Stromal cell of bone marrow (primary cell): ENCODE data around the gene BAIAP3.

Experiments used
- DNase-seq: peaks from one replicate; pipeline ENCODE4 v3.0.0-alpha.2; 2012; ENCODE audit warnings: low read depth

Gene BAIAP3

DNA sequence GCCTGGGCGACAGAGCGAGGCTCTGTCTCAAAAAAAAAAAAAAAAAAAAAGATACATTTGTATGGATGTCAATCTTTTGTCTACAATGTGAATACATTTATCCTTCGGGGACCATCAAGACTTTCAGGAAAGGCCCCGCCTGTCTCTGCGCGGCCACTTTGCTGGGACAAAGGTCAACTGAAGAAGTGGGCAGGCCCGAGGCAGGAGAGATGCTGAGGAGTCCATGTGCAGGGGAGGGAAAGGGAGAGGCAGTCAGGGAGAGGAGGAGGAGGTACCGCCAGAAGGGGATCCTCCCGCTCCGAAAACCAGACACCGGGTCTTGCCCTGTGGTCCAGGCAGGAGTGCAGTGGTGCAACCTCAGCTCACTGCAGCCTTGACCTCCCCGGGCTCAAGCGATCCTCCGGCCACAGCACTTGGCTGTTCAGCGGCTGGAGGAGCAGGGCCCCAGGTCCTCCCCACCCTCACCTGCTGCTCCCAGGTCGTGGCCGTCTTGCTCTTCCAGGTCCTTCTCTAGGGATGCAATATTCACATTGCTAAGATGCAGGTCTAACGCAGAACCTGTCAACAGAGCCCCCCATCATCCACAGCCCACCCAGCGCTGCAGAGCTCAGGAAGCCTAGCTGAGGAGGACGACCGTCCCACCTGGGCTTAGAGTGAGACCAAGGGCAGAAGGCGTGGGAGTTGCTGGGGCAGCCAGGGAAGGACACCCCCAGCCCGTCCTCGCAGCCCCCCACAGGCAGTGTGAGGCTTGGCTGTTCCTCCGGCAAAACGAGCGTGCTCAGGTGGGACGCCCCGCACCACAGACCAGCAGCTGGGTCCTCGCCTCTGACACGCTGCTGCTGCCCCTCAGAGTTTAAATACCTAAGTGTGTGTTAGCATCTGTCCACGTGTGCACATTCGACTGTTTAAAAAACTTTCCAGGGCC, 37.9 kb downstream of the BAIAP3 start:
- no peak for DNase-seq

DNA sequence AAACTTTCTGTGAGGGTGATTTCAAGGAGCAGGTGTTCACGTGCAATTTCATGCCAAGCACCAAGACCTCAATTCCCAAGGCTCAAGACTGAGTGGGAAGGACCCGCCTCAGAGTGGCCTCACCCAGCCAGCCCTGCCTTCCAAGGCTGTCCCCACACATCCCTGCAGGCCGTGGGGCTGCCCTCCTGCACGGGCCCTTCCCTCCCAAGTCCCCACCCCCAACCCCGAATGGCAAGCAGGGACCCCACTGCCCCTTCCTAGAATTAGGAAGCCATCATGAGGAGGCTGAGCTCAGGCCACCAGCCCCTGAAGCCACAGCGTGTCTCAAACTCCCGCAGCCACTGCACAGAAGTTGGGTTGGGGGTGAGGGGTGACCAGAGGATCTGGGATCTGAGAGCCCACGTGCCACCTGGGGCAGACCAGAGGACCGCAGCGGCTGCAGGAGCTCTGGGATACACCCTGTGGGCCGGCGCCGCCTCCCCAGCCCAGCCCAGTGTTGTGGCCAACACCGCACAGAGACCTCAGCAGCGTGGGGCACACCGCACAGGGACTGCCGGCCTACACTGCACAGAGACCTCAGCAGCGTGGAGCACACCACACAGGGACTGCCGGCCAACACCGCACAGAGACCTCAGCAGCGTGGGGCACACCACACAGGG, 39.0 kb downstream of the BAIAP3 start:
- no peak for DNase-seq

DNA sequence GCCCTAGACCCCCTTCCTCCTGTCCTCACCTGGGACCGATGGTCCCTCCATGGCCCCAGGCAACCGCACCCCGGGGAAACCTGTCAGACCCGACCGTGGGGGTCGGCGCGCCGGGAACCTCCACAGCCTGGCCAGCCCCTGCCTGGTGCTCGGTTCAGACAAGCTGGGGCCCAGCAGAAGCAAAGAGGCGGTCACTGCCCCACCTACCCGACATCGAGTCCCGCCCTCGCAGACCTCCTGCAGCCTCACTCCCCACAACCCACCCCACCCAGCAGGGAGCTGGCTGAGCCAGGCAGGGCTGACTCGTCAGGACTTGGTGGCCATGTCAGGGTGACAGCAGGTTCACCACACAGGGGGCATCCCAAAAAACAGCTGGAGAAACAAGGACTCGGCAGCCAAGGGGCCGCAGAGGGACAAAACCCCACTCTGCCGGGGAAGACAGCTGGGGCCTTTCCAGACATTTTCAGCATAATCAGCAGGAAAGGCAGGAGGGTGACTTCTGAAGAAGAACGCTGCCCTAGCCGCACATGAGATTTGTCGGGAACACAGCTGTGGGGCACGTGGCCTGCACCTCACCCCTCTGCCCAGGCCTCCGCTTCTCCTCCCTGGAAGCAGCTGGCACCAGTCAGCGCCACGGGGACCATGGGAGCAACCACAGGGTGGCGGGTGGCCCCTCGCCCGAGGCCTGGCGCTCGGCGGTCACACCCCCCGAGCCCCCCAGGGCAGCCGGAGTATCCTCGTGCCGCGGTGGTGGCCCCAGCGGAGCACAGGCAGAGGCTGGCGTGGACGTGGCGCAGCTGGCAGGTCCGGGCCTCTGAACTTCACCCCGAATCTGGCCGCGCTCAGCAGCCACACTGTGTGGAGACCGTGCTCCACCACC, 41.2 kb downstream of the BAIAP3 start:
- DNase-seq = no peak

DNA sequence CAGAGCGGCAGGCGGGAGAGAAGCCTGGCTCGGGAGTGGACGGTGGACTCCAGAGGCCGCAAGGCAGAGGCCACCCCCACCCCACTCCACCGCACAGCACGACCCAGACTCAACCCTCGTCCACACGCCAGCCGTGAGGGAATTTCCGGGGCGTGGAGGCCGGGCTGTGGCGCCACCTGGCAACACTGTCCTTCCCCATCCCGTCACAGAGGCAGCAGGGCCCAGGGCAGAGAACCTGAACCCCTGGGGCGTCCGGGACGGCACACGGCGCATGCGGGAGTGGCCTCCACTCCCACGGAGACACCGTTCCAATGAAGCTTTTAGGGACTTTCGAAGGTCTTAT, 41.8 kb downstream of the BAIAP3 start:
- DNase-seq = no peak

GRCh38 chr16:1375741-1376410, 42.4 kb downstream of the BAIAP3 start:
- DNase-seq = no peak

DNA sequence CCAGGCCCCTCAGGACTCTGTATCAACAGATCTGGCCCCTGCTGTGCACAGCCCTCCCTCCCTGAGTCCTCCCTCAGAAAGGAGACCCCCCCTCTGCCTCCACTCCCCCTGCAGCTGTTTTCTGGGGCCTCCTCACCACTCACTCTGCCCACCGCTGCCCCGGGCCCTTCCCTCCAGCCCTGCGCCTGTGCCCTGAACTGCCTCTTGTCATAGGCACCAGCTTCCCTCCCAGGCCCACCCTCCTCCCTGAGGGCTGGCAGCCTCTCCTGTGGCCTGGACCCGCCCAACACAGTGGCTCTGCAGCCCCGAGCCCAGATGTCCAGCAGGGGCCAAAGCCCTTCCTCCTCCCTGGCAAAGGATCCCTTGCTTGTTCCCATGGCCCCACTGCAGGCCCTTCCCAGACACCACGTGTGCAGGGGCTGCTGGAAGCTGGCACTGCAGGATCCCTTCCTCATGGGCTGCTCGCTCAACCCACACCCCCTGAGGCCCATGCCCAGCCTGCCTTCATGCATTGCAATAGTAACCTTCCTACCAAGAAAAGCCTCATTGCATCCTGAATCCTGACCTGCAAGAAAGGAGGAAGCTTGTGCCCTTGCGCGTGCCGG, 44.1 kb downstream of the BAIAP3 start:
- no peak for DNase-seq

GRCh38 chr16:1378087-1378803, 44.8 kb downstream of the BAIAP3 start:
- no peak for DNase-seq

GRCh38 chr16:1378804-1379303, 45.4 kb downstream of the BAIAP3 start:
- peak; percentile 50 for DNase-seq

DNA sequence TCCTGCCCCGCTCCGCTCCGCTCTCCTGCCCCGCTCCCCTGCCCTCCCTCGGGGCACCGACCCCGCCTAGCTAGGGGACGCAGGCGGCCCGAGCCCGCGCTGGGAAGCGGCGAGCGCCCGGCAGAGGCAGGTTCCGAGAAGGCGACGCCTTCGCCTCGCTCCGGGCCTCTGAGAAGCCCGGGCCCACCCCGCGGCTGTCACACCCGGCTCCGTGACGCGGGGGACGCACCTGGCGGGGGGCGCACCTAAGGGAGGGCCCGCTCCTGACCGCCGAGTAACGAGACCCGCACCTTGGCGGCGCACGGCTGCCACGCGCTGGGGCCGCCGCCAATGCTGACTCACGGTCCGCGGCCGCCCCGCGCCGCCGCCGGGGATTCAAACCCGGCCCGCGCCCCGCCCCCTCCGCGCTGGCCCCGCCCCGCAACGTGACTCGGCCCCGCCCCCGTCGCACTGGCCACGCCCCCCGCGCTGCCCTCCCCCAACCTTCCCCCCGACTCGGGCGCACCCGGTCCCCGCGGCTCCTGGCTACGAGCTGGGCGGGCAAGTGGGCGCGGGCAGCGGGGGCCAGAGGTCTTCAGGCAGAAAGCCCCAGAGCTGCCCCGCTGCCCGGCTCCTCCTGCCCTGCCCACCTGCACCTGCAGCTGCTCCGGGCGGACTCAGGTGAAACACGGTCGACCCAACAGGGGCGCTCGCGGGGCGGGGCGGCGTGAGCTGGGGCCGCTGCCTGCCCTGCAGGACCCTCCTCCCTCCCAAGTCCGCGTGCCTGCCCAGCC, 46.0 kb downstream of the BAIAP3 start:
- DNase-seq = peak; percentile 24

GRCh38 chr16:1380195-1380594, 46.8 kb downstream of the BAIAP3 start:
- DNase-seq = no peak

DNA sequence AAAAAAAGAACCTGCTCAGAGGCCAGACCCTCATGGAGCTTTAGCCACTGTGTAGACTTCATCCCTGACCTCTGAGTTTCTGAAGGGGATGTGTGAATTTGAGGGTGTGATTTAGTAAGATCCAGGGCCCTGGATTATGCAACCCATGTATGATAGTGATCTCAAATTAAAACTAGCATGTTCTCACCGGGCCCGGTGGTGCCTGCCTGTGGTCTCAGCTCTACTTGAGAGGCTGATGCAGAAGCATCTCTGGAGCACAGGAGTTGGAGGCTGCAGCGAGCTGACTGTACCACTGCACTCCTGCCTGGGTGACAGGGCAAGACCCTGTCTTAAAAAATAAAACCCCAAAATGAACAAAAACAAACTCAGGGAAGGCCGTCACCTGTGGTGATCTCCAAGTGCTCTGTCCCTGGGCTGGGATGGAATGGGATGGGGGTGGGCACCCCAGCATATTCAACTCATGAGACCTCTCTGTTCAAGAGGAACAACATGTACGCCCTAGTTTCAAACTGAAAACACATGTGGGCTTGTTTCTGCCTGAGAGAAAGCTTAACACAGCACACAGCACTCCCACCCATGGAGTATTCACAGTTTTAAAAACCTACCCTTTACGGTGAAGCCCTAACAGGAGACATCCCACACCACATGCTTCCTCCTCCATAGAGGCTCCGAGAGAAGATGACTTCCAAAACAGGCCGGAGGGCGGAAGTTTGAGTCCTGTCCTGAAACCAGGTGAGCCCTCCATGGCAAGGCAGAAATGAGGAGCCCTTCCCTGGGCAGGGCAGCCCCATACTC, 48.4 kb downstream of the BAIAP3 start:
- no peak for DNase-seq

GRCh38 chr16:1383556-1383955, 50.1 kb downstream of the BAIAP3 start:
- no peak for DNase-seq

GRCh38 chr16:1385232-1385631, 51.8 kb downstream of the BAIAP3 start:
- DNase-seq = no peak

DNA sequence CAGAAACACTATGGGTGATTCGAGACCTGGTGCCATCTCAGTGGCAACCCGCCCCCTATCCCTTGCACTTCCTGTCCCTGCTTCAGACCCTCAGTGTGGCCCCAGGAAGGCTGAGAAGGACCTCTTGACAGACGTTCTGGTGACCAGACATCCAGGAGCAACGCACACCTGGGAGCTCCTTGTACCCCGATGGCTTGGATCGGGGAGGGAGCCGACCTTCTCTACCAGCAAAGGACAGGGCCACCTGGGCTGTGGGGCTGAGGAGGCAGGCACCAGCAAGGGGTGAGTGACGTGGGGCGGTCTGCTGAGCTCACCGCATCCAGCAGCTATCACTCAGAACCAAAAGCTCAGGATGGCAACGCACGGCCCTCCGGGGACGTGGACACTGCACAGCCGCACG, 53.9 kb downstream of the BAIAP3 start:
- no peak for DNase-seq

DNA sequence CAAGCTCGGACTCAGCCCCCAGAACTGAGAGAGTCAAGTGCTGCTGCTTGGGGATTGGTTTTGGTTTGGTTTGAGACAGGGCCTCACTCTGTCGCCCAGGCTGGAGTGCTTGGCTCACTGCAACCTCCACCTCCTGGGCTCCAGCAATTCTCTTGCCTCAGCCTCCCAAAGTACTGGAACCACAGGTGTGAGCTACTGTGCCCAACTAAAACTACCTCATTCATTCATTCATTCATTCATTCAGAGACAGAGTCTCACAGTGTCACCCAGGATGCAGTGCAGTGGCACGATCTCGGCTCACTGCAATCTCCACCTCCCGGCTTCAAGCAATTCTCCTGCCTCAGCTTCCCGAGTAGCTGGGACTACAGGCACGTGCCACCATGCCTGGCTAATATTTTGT, 56.3 kb downstream of the BAIAP3 start:
- no peak for DNase-seq

GRCh38 chr16:1390239-1390779, 56.9 kb downstream of the BAIAP3 start:
- DNase-seq = no peak

DNA sequence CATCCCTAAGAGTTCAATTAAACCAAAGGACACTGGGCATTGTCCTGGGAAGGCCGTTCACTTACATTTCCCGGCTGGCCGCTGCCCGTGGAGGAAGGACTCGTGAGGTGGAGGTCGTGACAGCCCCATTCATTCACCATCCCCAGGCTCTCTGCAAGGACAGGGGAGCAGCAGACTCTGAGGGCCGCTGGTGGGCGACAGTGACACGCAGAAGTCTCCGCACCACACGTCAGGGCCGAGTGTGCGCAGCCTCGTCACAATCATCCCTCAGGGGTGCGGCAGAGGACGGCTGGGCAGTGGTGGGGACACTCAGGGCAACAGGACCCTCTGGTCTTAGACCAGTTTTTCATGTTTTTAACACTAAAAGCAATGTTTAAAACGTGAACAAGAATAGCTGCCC, 59.4 kb downstream of the BAIAP3 start:
- DNase-seq = no peak

GRCh38 chr16:1393613-1394176, 60.2 kb downstream of the BAIAP3 start:
- DNase-seq = no peak
